ENCODE results near the gene PHF19.

- TF ChIP-seq, protein P1, sequence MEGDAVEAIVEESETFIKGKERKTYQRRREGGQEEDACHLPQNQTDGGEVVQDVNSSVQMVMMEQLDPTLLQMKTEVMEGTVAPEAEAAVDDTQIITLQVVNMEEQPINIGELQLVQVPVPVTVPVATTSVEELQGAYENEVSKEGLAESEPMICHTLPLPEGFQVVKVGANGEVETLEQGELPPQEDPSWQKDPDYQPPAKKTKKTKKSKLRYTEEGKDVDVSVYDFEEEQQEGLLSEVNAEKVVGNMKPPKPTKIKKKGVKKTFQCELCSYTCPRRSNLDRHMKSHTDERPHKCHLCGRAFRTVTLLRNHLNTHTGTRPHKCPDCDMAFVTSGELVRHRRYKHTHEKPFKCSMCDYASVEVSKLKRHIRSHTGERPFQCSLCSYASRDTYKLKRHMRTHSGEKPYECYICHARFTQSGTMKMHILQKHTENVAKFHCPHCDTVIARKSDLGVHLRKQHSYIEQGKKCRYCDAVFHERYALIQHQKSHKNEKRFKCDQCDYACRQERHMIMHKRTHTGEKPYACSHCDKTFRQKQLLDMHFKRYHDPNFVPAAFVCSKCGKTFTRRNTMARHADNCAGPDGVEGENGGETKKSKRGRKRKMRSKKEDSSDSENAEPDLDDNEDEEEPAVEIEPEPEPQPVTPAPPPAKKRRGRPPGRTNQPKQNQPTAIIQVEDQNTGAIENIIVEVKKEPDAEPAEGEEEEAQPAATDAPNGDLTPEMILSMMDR (IDR thresholded peaks at IDR 0.05), result no peak
- no peak for TF ChIP-seq POLR2A (IDR thresholded peaks at IDR 0.05)
Measured at GRCh38 chr9:120916991-120917880, 40.2 kb upstream of the PHF19 start.

All from Peyer's patch (tissue), 4 donors.